ENCODE results near the gene REXO2.

The REXO2 gene

DNA sequence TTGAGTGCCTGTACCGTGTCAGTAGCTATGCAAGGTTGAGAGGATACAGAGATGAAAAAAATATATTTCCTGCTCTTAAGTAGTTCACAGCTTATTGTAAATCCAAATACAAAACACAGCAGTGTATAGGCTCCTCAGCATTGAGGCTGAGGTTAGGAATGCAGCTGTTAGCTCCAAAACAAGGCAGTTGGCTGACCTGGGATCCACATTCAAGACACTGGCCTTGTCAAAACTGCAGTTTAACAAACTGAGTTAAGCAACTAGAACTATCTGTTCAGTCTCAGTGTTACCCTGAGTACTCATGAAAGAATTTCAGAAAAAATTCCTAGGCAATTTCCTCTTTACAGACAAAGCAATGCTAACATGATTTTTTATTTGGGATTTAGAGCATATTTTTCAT is 42.8 kb downstream of the REXO2 start:
- Histone ChIP-seq H3K27ac (no peak overlapping the region), H4K20me1 (no peaks in the 10 kb centered on the region), H3K4me2 (no peak overlapping the region), H3K9ac (no peak overlapping the region), H3K9me3 (replicated peaks in 1 of 11) (no peaks in the 10 kb centered on the region), H3K27me3 (no peaks in the 10 kb centered on the region), H3K4me1 (no peaks in the 10 kb centered on the region), H3K4me3 (no peak overlapping the region), H3K36me3 (no peaks in the 10 kb centered on the region)
- no peak for TF ChIP-seq Cebpa-rat (IDR thresholded peaks at IDR 0.05)

DNA sequence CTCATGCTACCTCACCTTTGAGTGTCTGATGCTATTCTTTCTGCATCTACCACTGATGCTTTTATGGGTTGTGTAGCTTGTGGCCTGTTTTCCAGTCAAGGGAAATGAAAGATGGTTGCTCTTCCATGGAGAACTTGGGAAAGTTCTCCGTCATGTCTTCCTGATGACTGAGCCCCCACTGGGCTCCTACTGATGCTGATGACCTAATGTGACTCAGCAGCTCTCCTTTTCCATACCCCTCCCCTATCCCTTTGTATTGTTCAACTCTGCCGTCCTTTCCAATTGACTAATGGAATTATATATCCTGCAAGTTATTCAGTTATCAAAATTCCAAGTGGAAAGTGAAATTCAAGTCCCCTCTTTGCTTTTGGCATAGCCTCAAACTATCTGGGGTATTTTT is 44.7 kb downstream of the REXO2 start:
- Histone ChIP-seq H3K4me2 (no peak overlapping the region), H3K4me3 (no peak overlapping the region), H3K9ac (no peak overlapping the region), H4K20me1 (no peaks in the 10 kb centered on the region), H3K27me3 (no peaks in the 10 kb centered on the region), H3K9me3 (replicated peaks in 1 of 11) (no peaks in the 10 kb centered on the region), H3K27ac (no peak overlapping the region), H3K4me1 (no peaks in the 10 kb centered on the region), H3K36me3 (no peaks in the 10 kb centered on the region)
- no peak for TF ChIP-seq Cebpa-rat (IDR thresholded peaks at IDR 0.05)

DNA sequence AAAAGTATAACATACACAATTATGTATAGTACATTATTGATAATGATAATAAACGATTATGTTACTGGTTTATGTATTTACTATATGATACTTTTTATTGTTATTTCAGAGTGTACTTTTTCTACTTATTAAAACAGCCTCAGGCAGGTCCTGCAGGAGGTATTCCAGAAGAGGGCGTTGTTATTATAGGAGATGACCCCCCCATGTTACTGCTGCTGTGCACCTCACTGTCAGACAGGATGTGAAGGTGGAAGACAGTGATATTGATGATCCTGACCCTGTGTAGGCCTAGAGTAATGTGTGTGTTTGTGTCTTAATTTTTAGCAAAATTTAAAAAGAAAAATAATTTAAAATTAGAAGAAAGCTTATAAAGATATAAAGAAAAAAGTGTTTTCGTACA is 57.6 kb downstream of the REXO2 start:
- no peaks in the 10 kb centered on the region for H3K27me3 ChIP-seq
- H3K4me1 ChIP-seq, result no peaks in the 10 kb centered on the region
- no peaks in the 10 kb centered on the region; a peak in 1 of 22 replicates for H4K20me1 ChIP-seq
- no peaks in the 10 kb centered on the region for H3K36me3 ChIP-seq
- no peak overlapping the region for H3K4me3 ChIP-seq
- H3K9ac ChIP-seq, result no peak overlapping the region
- no peak overlapping the region for H3K4me2 ChIP-seq
- TF ChIP-seq Cebpa-rat (IDR thresholded peaks at IDR 0.05), result no peak
- H3K9me3 ChIP-seq (replicated peaks in 1 of 11), result peaks cover 0 to 4% (median 0%) of the 10 kb centered on the region in 11 experiments; a peak in 1 of 22 replicates
- H3K27ac ChIP-seq, result no peak overlapping the region

DNA sequence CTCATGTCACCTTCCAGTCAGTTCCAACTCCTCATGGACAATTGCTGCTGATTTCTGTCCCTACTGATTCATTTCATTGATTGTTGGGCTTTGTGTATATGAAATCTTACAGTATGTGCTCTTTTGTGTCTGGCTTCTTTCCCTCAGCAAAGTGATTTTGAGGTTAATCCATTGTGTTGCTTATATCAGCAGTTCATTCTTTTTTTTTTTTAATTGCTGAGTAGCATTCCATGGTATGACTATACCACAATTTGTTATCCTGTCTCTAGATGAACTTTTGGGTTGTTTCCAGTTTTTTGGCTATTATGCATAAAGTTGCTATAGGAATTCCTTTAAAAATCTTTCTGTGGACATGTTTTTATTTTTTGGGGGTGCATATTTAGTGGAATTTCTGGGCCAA is 60.5 kb downstream of the REXO2 start:
- no peaks in the 10 kb centered on the region for H3K36me3 ChIP-seq
- no peak overlapping the region for H3K9ac ChIP-seq
- TF ChIP-seq Cebpa-rat (IDR thresholded peaks at IDR 0.05), result no peak
- H4K20me1 ChIP-seq, result no peaks in the 10 kb centered on the region; a peak in 1 of 22 replicates
- H3K9me3 ChIP-seq (replicated peaks in 1 of 11), result no peaks in the 10 kb centered on the region
- no peak overlapping the region for H3K4me2 ChIP-seq
- H3K27me3 ChIP-seq, result no peaks in the 10 kb centered on the region
- H3K4me3 ChIP-seq, result no peak overlapping the region
- no peak overlapping the region for H3K27ac ChIP-seq
- no peaks in the 10 kb centered on the region for H3K4me1 ChIP-seq

Measured in BLaER1 treated with 17β-estradiol and CSF1 and Interleukin-3, amounts not matched to agents 10 nM and 100 nM (cell line).